SK-N-SH (cell line): ENCODE results near the gene MMAB. TPM values are rescaled to one million over a fixed set of nuclear protein-coding genes. Genes with fewer than 3 reads are reported as not detected.

Experiments used
- CTCF ChIA-PET: fragments of 300-600, 350-600 bp; formaldehyde crosslinking; extraction: SDS; loops from one replicate; lab custom pipeline; 2021; lab: Yijun Ruan, JAX
- POLR2A ChIA-PET: fragments of 350-600 bp; sonication (Branson Sonifier 250); formaldehyde crosslinking; extraction: SDS; loops from one replicate; lab custom pipeline; 2020; ENCODE audit warnings: antibody characterized with exemption, inconsistent platforms; lab: Yijun Ruan, JAX
- DNase-seq: peaks from one replicate; pipeline ENCODE4 v3.0.0; 2012
- H2AFZ ChIP-seq: fragments of 200-600 bp; sonication (generic); 2 replicates; pipeline ENCODE4 v1.8.1; 2016; ENCODE audit warnings: antibody characterized with exemption, mild to moderate bottlenecking, low read depth
- H3F3A ChIP-seq: fragments of 200-600 bp; sonication (generic); replicated peaks from 2 replicates; pipeline ENCODE3; 2016; ENCODE audit warnings: antibody characterized with exemption, mild to moderate bottlenecking; ENCODE audit not compliant: insufficient read depth
- H3K27ac ChIP-seq, 2 experiments: fragments of 200-500 bp in 1 of 2; fragments of 200-600 bp in 1 of 2; sonication (Bioruptor generic) in 1 of 2; sonication (generic), shearing (Covaris generic) in 1 of 2; 2 replicates each; pipeline versions ENCODE4 v1.5.1 to v1.6.1; 2014 to 2016; ENCODE audit warnings: low read depth in 2 of 2, inconsistent platforms in 1 of 2, low read length in 1 of 2, mild to moderate bottlenecking in 1 of 2, mixed read lengths in 1 of 2
- H3K27me3 ChIP-seq: fragments of 200-600 bp; sonication (generic), shearing (Covaris generic); 2 replicates; pipeline ENCODE4 v1.6.1; 2016; ENCODE audit warnings: mixed run types; ENCODE audit not compliant: insufficient read depth
- H3K36me3 ChIP-seq, 2 experiments: fragments of 200-500 bp in 1 of 2; fragments of 200-600 bp in 1 of 2; sonication (Bioruptor generic) in 1 of 2; sonication (generic) in 1 of 2; replicated peaks in 1 of 2; 2 replicates each; pipeline versions ENCODE3 to v1.5.1; 2014 to 2016; ENCODE audit warnings: low read length in 1 of 2, mild to moderate bottlenecking in 1 of 2; ENCODE audit not compliant: insufficient read depth in 2 of 2, control insufficient read depth in 1 of 2
- H3K4me1 ChIP-seq, 2 experiments: fragments of 200-500 bp in 1 of 2; fragments of 200-600 bp in 1 of 2; sonication (Bioruptor generic) in 1 of 2; sonication (generic), shearing (Covaris generic) in 1 of 2; 2 replicates each; pipeline versions ENCODE4 v1.5.1 to v1.6.1; 2014 to 2016; ENCODE audit warnings: low read depth in 1 of 2, low read length in 1 of 2, mixed run types in 1 of 2; ENCODE audit not compliant: insufficient read depth in 2 of 2, control insufficient read depth in 1 of 2
- H3K4me2 ChIP-seq: fragments of 200-600 bp; sonication (generic), shearing (Covaris generic); 2 replicates; pipeline ENCODE4 v1.6.1; 2017; ENCODE audit warnings: mixed run types
- H3K4me3 ChIP-seq, 2 experiments: fragments of 200-500 bp in 1 of 2; fragments of 200-600 bp in 1 of 2; sonication (Bioruptor generic) in 1 of 2; sonication (generic), shearing (Covaris generic) in 1 of 2; 2 replicates each; pipeline versions ENCODE4 v1.5.1 to v1.8.1; 2014 to 2016; ENCODE audit warnings: low read depth in 2 of 2, inconsistent platforms in 1 of 2, low read length in 1 of 2, mild to moderate bottlenecking in 1 of 2, mixed read lengths in 1 of 2, moderate library complexity in 1 of 2
- H3K79me2 ChIP-seq: fragments of 200-600 bp; sonication (generic); 2 replicates; pipeline ENCODE4 v1.8.1; 2017; ENCODE audit warnings: mild to moderate bottlenecking; ENCODE audit not compliant: insufficient read depth
- H3K9ac ChIP-seq: fragments of 200-600 bp; sonication (generic); 2 replicates; pipeline ENCODE4 v1.6.1; 2017; ENCODE audit warnings: mixed run types
- H3K9me2 ChIP-seq: fragments of 200-600 bp; sonication (generic); 2 replicates; pipeline ENCODE4 v1.6.1; 2017; ENCODE audit warnings: mixed run types
- H3K9me3 ChIP-seq: fragments of 200-600 bp; sonication (generic); 2 replicates; pipeline ENCODE4 v1.6.1; 2017; ENCODE audit warnings: mixed run types, mild to moderate bottlenecking, moderate library complexity
- H4K20me1 ChIP-seq: fragments of 200-600 bp; sonication (generic); 2 replicates; pipeline ENCODE4 v1.6.1; 2017; ENCODE audit warnings: mild to moderate bottlenecking, mixed run types; ENCODE audit not compliant: insufficient read depth
- CHD2 ChIP-seq: fragments of 150-350 bp; IDR thresholded peaks from 2 replicates; pipeline ENCODE4 v1.6.1; 2018; ENCODE audit warnings: low read length; ENCODE audit not compliant: partially characterized antibody
- ELF1 ChIP-seq: IDR thresholded peaks from 2 replicates; pipeline ENCODE4 v1.4.0; 2012
- EP300 ChIP-seq, 2 experiments: IDR thresholded peaks; 2 replicates each; pipeline versions ENCODE4 v1.4.0 to v1.6.1; 2012; ENCODE audit warnings: borderline replicate concordance in 1 of 2, low read depth in 1 of 2, low read length in 1 of 2
- FOSL2 ChIP-seq: IDR thresholded peaks from 2 replicates; pipeline ENCODE4 v1.4.0; 2012; ENCODE audit warnings: low read depth, mild to moderate bottlenecking, moderate library complexity, borderline replicate concordance
- FOXJ3 ChIP-seq: sonication (generic); formaldehyde crosslinking; IDR thresholded peaks from 2 replicates; pipeline ENCODE4 v1.5.1; 2020; ENCODE audit warnings: mild to moderate bottlenecking, missing genetic modification reagents
- FOXM1 ChIP-seq: IDR thresholded peaks from 2 replicates; pipeline ENCODE4 v1.4.0; 2012; ENCODE audit warnings: low read depth, mild to moderate bottlenecking
- GABPA ChIP-seq: IDR thresholded peaks from 2 replicates; pipeline ENCODE4 v1.4.0; 2012; ENCODE audit warnings: low read depth, mild to moderate bottlenecking
- GATA2 ChIP-seq: sonication (generic); formaldehyde crosslinking; IDR thresholded peaks from 2 replicates; pipeline ENCODE4 v1.5.0; 2020; ENCODE audit warnings: mild to moderate bottlenecking, missing genetic modification reagents
- JUND ChIP-seq: IDR thresholded peaks from 2 replicates; pipeline ENCODE4 v1.4.0; 2012
- MEF2A ChIP-seq: IDR thresholded peaks from 2 replicates; pipeline ENCODE4 v1.4.0; 2012; ENCODE audit warnings: low read depth, borderline replicate concordance
- NRF1 ChIP-seq: IDR thresholded peaks from 2 replicates; pipeline ENCODE4 v1.6.1; 2012; ENCODE audit warnings: low read depth, mild to moderate bottlenecking, low read length
- POLR2AphosphoS5 ChIP-seq: IDR thresholded peaks from 2 replicates; pipeline ENCODE4 v1.6.1; 2012; ENCODE audit warnings: low read depth, low read length
- RAD21 ChIP-seq: IDR thresholded peaks from 2 replicates; pipeline ENCODE4 v1.6.1; 2012; ENCODE audit warnings: mild to moderate bottlenecking, low read length
- RCOR1 ChIP-seq: fragments of 150-350 bp; IDR thresholded peaks from 2 replicates; pipeline ENCODE4 v1.6.1; 2017; ENCODE audit warnings: antibody characterized with exemption, low read length
- RFX5 ChIP-seq: IDR thresholded peaks from 2 replicates; pipeline ENCODE4 v1.6.1; 2012; ENCODE audit warnings: mild to moderate bottlenecking, improper control_type of control experiment, low read length
- RXRA ChIP-seq: IDR thresholded peaks from 2 replicates; pipeline ENCODE4 v1.4.0; 2012; ENCODE audit warnings: low read depth, mild to moderate bottlenecking, borderline replicate concordance
- SIN3A ChIP-seq: IDR thresholded peaks from 2 replicates; pipeline ENCODE4 v1.6.1; 2012; ENCODE audit warnings: low read depth, mild to moderate bottlenecking, low read length, moderate library complexity, borderline replicate concordance
- TCF12 ChIP-seq: IDR thresholded peaks from 2 replicates; pipeline ENCODE4 v1.4.0; 2012
- TEAD4 ChIP-seq: IDR thresholded peaks from 2 replicates; pipeline ENCODE4 v1.4.0; 2012; ENCODE audit warnings: mild to moderate bottlenecking, borderline replicate concordance; ENCODE audit not compliant: insufficient read depth
- YY1 ChIP-seq: IDR thresholded peaks from 2 replicates; pipeline ENCODE4 v1.4.0; 2012; ENCODE audit warnings: low read depth, mild to moderate bottlenecking
- WGBS: methylation state at CpG from one replicate; pipeline ENCODE4 v1.1.6; 2017; ENCODE audit warnings: low lambda C conversion rate; 5-methylcytosine and 5-hydroxymethylcytosine counted together
- polyA plus RNA-seq, 3 experiments: library from polyadenylated mRNA; depleted of rRNA; stranded (reverse); fragments of >200 nt; gene quantifications; 2 replicates each; pipeline ENCODE4 v1.2.3, GENCODE V29; 2012
- TF ChIP-seq, protein P1 (sequence below): IDR thresholded peaks from 2 replicates; pipeline ENCODE4 v1.4.0; 2012; ENCODE audit warnings: low read depth, borderline replicate concordance
- TF ChIP-seq, protein P2 (sequence below): fragments of 200-600 bp; sonication (generic); IDR thresholded peaks from 2 replicates; pipeline ENCODE4 v1.6.1; 2017; ENCODE audit warnings: antibody characterized with exemption, mild to moderate bottlenecking, moderate library complexity

The MMAB gene
- polyA plus RNA-seq, 1 of the 3 experiments (the other 2 are of a cell fraction), result 15.9 TPM

DNA sequence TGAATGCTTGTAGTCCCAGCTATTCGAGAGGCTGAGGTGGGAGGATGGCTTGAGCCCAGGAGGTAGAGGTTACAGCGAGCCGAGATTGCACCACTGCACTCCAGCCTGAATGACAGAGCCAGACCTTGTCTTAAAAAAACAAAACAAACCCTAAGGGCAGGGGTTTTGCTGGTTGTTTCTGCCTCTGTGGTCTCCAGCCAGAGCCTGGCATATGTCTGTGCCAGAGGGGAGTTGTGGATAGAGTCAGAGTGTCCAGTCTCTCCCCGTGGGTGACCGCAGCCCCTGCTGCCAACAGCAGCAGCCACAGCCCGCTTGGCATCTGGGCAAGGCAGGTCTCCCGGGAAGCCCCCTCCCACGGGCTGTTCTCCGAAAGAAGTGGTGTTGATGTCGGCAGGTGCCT is 37.9 kb upstream of the MMAB start:
- Histone ChIP-seq H2AFZ (no peak overlapping the region), H3K4me3 (no peak overlapping the region), H3K27ac (peak overlapping the region in 1 of 2 experiments; percentile 31; a peak in 2 of 4 replicates), H3K9me3 (no peaks in the 10 kb centered on the region), H3K36me3 (no peaks in the 10 kb centered on the region), H3K27me3 (peaks cover 7% of the 10 kb centered on the region; the same call in 1 of the 2 replicates), H3K9ac (no peak overlapping the region), H3K79me2 (no peaks in the 10 kb centered on the region), H3K4me1 (peaks cover 0 to 56% of the 10 kb centered on the region in 2 experiments; a peak in 2 of 4 replicates), H3F3A (no peaks in the 10 kb centered on the region), H3K4me2 (no peak overlapping the region), H3K9me2 (no peaks in the 10 kb centered on the region), H4K20me1 (no peaks in the 10 kb centered on the region)
- WGBS, result 14% methylated on average over 4 of the region's 10 CpGs
- peak; percentile 81 for DNase-seq
- ChIA-PET POLR2A (interaction anchor here (1.1 to 1.4 kb wide), 2 partner anchors 10 to 14 kb away, joined by 5 to 6 read pairs; no protein-coding TSS in a partner anchor), CTCF (interaction anchor here (0.9 to 1.9 kb wide), 3 partner anchors 14 to 154 kb away, joined by 3 to 8 read pairs (median 3); no protein-coding TSS in a partner anchor)
- peak in 1 of 2 experiments; percentile 83; a peak in 2 of 4 replicates for TF ChIP-seq EP300 (IDR thresholded peaks at IDR 0.05; ENCODE audit: borderline replicate concordance in 1 of 2, low read depth in 1 of 2, low read length in 1 of 2)
- TF ChIP-seq JUND, result no peak
- no peak for TF ChIP-seq FOSL2
- no peak for TF ChIP-seq RXRA
- no peak for TF ChIP-seq FOXM1
- TF ChIP-seq, protein P1, sequence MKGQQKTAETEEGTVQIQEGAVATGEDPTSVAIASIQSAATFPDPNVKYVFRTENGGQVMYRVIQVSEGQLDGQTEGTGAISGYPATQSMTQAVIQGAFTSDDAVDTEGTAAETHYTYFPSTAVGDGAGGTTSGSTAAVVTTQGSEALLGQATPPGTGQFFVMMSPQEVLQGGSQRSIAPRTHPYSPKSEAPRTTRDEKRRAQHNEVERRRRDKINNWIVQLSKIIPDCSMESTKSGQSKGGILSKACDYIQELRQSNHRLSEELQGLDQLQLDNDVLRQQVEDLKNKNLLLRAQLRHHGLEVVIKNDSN, result no peak
- no peak for TF ChIP-seq GABPA
- TF ChIP-seq RCOR1, result peak; percentile 72; the same call in 1 of the 2 replicates
- TF ChIP-seq SIN3A, result no peak
- no peak for TF ChIP-seq MEF2A
- peak; percentile 24; the same call in 1 of the 2 replicates for TF ChIP-seq RAD21
- no peak for TF ChIP-seq ELF1
- no peak for TF ChIP-seq TEAD4
- TF ChIP-seq GATA2, result no peak; the same call in 1 of the 2 replicates
- no peak for TF ChIP-seq POLR2AphosphoS5
- TF ChIP-seq RFX5, result no peak
- peak; percentile 69 for TF ChIP-seq FOXJ3 (CRISPR knock-in tag)
- TF ChIP-seq NRF1, result no peak

DNA sequence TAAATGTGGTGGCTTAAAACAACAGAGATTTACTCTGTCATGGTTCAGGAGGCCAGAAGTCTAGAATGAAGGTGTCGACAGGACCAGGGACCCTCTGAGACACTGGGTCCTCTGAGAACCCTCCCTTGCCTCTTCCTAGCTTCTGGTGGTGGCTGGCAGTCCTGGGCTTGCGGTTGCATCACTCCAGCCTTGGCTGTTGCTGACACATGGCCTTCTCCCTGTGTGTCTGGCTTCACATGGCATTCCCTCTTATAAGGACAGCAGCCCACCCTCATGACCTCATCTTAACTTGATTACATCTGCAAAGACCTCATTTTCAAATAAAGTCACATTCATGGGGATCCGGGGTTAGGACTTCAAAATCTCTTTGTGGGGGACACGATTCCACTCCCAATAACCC is 37.2 kb upstream of the MMAB start:
- DNase-seq, result no peak
- WGBS, result 49% methylated on average over 4 of the region's 4 CpGs
- Histone ChIP-seq H3K36me3 (no peaks in the 10 kb centered on the region), H3K4me3 (no peak overlapping the region), H4K20me1 (no peaks in the 10 kb centered on the region), H3K9ac (no peak overlapping the region), H3K27me3 (peaks cover 7% of the 10 kb centered on the region; the same call in 1 of the 2 replicates), H3K79me2 (no peaks in the 10 kb centered on the region), H3K9me2 (no peaks in the 10 kb centered on the region), H2AFZ (no peak overlapping the region), H3K9me3 (no peaks in the 10 kb centered on the region), H3K4me1 (peaks cover 0 to 56% of the 10 kb centered on the region in 2 experiments; a peak in 2 of 4 replicates), H3K4me2 (no peak overlapping the region), H3K27ac (no peak overlapping the region), H3F3A (no peaks in the 10 kb centered on the region)
- CTCF ChIA-PET, result interaction anchor here (0.9 to 1.9 kb wide), 3 partner anchors 13 to 154 kb away, joined by 3 to 8 read pairs (median 3); no protein-coding TSS in a partner anchor
- POLR2A ChIA-PET, result interaction anchor here (1.1 to 1.4 kb wide), 2 partner anchors 11 to 13 kb away, joined by 5 to 6 read pairs; no protein-coding TSS in a partner anchor
- TF ChIP-seq GABPA (no peak), YY1 (no peak), TCF12 (no peak), FOXJ3 (CRISPR knock-in tag) (no peak), RFX5 (no peak), CHD2 (no peak), GATA2 (no peak), RXRA (no peak)
- TF ChIP-seq, protein P2, sequence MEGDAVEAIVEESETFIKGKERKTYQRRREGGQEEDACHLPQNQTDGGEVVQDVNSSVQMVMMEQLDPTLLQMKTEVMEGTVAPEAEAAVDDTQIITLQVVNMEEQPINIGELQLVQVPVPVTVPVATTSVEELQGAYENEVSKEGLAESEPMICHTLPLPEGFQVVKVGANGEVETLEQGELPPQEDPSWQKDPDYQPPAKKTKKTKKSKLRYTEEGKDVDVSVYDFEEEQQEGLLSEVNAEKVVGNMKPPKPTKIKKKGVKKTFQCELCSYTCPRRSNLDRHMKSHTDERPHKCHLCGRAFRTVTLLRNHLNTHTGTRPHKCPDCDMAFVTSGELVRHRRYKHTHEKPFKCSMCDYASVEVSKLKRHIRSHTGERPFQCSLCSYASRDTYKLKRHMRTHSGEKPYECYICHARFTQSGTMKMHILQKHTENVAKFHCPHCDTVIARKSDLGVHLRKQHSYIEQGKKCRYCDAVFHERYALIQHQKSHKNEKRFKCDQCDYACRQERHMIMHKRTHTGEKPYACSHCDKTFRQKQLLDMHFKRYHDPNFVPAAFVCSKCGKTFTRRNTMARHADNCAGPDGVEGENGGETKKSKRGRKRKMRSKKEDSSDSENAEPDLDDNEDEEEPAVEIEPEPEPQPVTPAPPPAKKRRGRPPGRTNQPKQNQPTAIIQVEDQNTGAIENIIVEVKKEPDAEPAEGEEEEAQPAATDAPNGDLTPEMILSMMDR, result no peak
